CD14-positive monocyte (primary cell): ENCODE measurements around the gene MRGPRE. TPM values are rescaled to one million over a fixed set of nuclear protein-coding genes. Genes with fewer than 3 reads are reported as not detected.
A peak's percentile ranks its signal among the peaks of the same experiment; 100 is the strongest.
"Not testable (repeated sequence)": the region's sequence is repeated elsewhere in the genome, so short reads cannot be mapped to it uniquely, and the experiment has no call there.

Source experiments
- DNase-seq, 3 donors: peaks; one replicate each; pipeline ENCODE4 v3.0.0-alpha.2; 2011 to 2022
- H2AFZ ChIP-seq: 2 replicates; pipeline ENCODE4 v1.6.0; 2012; ENCODE audit warnings: mild to moderate bottlenecking, low read depth, low read length, inconsistent platforms; ENCODE audit not compliant: insufficient read depth, poor library complexity, severe bottlenecking
- H3K27ac ChIP-seq, 2 donors: 1 replicate in 1 of 2; 2 replicates in 1 of 2; pipeline ENCODE4 v1.5.1; 2012 to 2013; ENCODE audit warnings: low read length in 2 of 2, control low read depth in 1 of 2, inconsistent platforms in 1 of 2, low read depth in 1 of 2, mild to moderate bottlenecking in 1 of 2
- H3K27me3 ChIP-seq, 2 donors: one replicate each; pipeline versions ENCODE4 v1.6.0 to v1.6.1; 2011 to 2013; ENCODE audit warnings: low read length in 2 of 2; ENCODE audit not compliant: control insufficient read depth in 2 of 2, insufficient read depth in 2 of 2
- H3K36me3 ChIP-seq, 2 donors: replicated peaks in 1 of 2; 1 replicate in 1 of 2; 2 replicates in 1 of 2; pipeline versions ENCODE4 v1.5.1 to v1.6.1; 2012 to 2013; ENCODE audit warnings: low read length in 2 of 2, control low read depth in 1 of 2, inconsistent platforms in 1 of 2, mild to moderate bottlenecking in 1 of 2; ENCODE audit not compliant: insufficient read depth in 2 of 2, control insufficient read depth in 1 of 2
- H3K4me1 ChIP-seq, 2 donors: 1 replicate in 1 of 2; 2 replicates in 1 of 2; pipeline versions ENCODE4 v1.5.1 to v1.6.1; 2012 to 2013; ENCODE audit warnings: low read length in 2 of 2, control low read depth in 1 of 2, inconsistent platforms in 1 of 2, mild to moderate bottlenecking in 1 of 2, moderate library complexity in 1 of 2; ENCODE audit not compliant: insufficient read depth in 2 of 2, control insufficient read depth in 1 of 2
- H3K4me2 ChIP-seq: replicated peaks from 2 replicates; pipeline ENCODE3; 2012; ENCODE audit warnings: low read length, moderate library complexity, mild to moderate bottlenecking; ENCODE audit not compliant: poor library complexity, severe bottlenecking; ENCODE audit errors: extremely low read depth
- H3K4me3 ChIP-seq, 3 experiments: fragments of 200-600 bp in 1 of 3; sonication (generic) in 1 of 3; replicated peaks in 1 of 3; 1 replicate in 2 of 3; 2 replicates in 1 of 3; pipeline ENCODE4 v1.5.1; 2011 to 2013; ENCODE audit warnings: low read length in 3 of 3, mild to moderate bottlenecking in 3 of 3, control low read depth in 2 of 3, low read depth in 2 of 3, inconsistent platforms in 1 of 3, moderate library complexity in 1 of 3
- H3K79me2 ChIP-seq: 2 replicates; pipeline ENCODE4 v1.6.0; 2012; ENCODE audit warnings: mild to moderate bottlenecking, control low read depth, inconsistent platforms, low read length, moderate library complexity; ENCODE audit not compliant: insufficient read depth
- H3K9ac ChIP-seq: 2 replicates; pipeline ENCODE4 v1.6.0; 2017; ENCODE audit warnings: low read length, mild to moderate bottlenecking; ENCODE audit not compliant: insufficient read depth, poor library complexity, severe bottlenecking
- H3K9me3 ChIP-seq, 2 donors: replicated peaks in 1 of 2; 1 replicate in 1 of 2; 2 replicates in 1 of 2; pipeline versions ENCODE4 v1.5.1 to v1.6.1; 2012 to 2013; ENCODE audit warnings: low read length in 2 of 2, control low read depth in 1 of 2; ENCODE audit not compliant: control insufficient read depth in 1 of 2, insufficient read depth in 1 of 2
- H4K20me1 ChIP-seq: 2 replicates; pipeline ENCODE4 v1.6.0; 2012; ENCODE audit warnings: mild to moderate bottlenecking, low read length, control low read depth, moderate library complexity; ENCODE audit not compliant: insufficient read depth
- H3K27ac Mint-ChIP-seq, 7 donors: one replicate each; pipeline ENCODE4 v1.8.0; 2020; ENCODE audit warnings: mild to moderate bottlenecking in 7 of 7, mixed read lengths in 7 of 7, moderate library complexity in 6 of 7, inconsistent platforms in 2 of 7
- H3K27me3 Mint-ChIP-seq, 3 donors: one replicate each; pipeline ENCODE4 v1.8.0; 2021 to 2022; ENCODE audit warnings: low read depth in 3 of 3, mild to moderate bottlenecking in 3 of 3, mixed read lengths in 3 of 3, moderate library complexity in 3 of 3, inconsistent platforms in 1 of 3
- H3K36me3 Mint-ChIP-seq, 2 donors: one replicate each; pipeline ENCODE4 v1.8.0; 2020; ENCODE audit warnings: mixed read lengths in 2 of 2, inconsistent platforms in 1 of 2, mild to moderate bottlenecking in 1 of 2
- H3K4me1 Mint-ChIP-seq: one replicate; pipeline ENCODE4 v1.8.0; 2020; ENCODE audit warnings: mild to moderate bottlenecking, mixed read lengths
- H3K4me3 Mint-ChIP-seq, 2 donors: one replicate each; pipeline ENCODE4 v1.8.0; 2020; ENCODE audit warnings: mild to moderate bottlenecking in 2 of 2, mixed read lengths in 2 of 2, moderate library complexity in 1 of 2
- H3K9me3 Mint-ChIP-seq, 7 donors: one replicate each; pipeline ENCODE4 v1.8.0; 2020 to 2022; ENCODE audit warnings: mixed read lengths in 7 of 7, mild to moderate bottlenecking in 6 of 7, moderate library complexity in 6 of 7, inconsistent platforms in 2 of 7
- CTCF ChIP-seq: fragments of 200-600 bp; IDR thresholded peaks from one replicate; pipeline ENCODE4 v1.8.0; 2022; ENCODE audit warnings: antibody characterized with exemption, mild to moderate bottlenecking
- WGBS: methylation state at CpG from one replicate; pipeline ENCODE4 v1.1.5; 2013; ENCODE audit warnings: missing lambda C conversion rate; ENCODE audit not compliant: insufficient coverage; 5-methylcytosine and 5-hydroxymethylcytosine counted together
- intact Hi-C, 2 donors: fragments of 100-400 bp; cut with micrococcal nuclease; formaldehyde crosslinking; loops; one replicate each; pipeline versions ENCODE4 v1.15.0 to v1.15.1; 2023
- polyA minus RNA-seq: library from RNA; depleted of rRNA, polyadenylated mRNA; stranded (reverse); fragments of >200 nt; gene quantifications from 2 replicates; pipeline ENCODE4 v1.2.3, GENCODE V29; 2012
- polyA plus RNA-seq, 3 donors: library from polyadenylated mRNA; depleted of rRNA in 1 of 3; unstranded in 2 of 3; stranded (reverse) in 1 of 3; fragments of 300-500 nt in 2 of 3; fragments of >200 nt in 1 of 3; fragmentation: Illumina TruSeq in 2 of 3; gene quantifications; 1 replicate in 2 of 3; 2 replicates in 1 of 3; pipeline ENCODE4 v1.2.3, GENCODE V29; 2012 to 2021
- total RNA-seq, 12 experiments: library from RNA in 1 of 12; stranded (reverse) in 1 of 12; fragments of 120-200 nt in 1 of 12; gene quantifications; one replicate each; pipeline ENCODE4 v1.2.4 and lab custom pipeline; 2013 to 2026; ENCODE audit warnings: mixed read lengths in 6 of 12, inconsistent platforms in 1 of 12

Gene MRGPRE
- not detected for total RNA-seq (2013)
- polyA plus RNA-seq: not detected
- not detected in 2 replicates for polyA minus RNA-seq
- total RNA-seq (lab: John Stamatoyannopoulos, UW): 0 to 0.21 (median 0) reads per million in 11 experiments

GRCh38 chr11:3231851-3232744, at the start of gene MRGPRE:
Gene MRGPRE (minus strand): TSS chr11:3232417. CDS start chr11:3228799, 3,618 bp downstream.
- H3K9ac ChIP-seq: no peak within 1 kb of the TSS
- H3K4me2 ChIP-seq: no peak within 1 kb of the TSS
- peaks cover 2% of the 10 kb centered on the region for H3K4me1 Mint-ChIP-seq
- no peak within 1 kb of the TSS for H2AFZ ChIP-seq
- H3K27me3 ChIP-seq: no peaks in the 10 kb centered on the region
- no peak within 1 kb of the TSS for H3K4me3 Mint-ChIP-seq
- TF ChIP-seq CTCF: no peak
- peaks cover 2 to 25% (median 6%) of the 10 kb centered on the region in 3 donors for H3K27me3 Mint-ChIP-seq
- H3K4me3 ChIP-seq: no peak within 1 kb of the TSS
- H3K27ac Mint-ChIP-seq: peak within 1 kb of the TSS in 1 of 7 donors; percentile 9
- no peaks in the 10 kb centered on the region for H3K79me2 ChIP-seq
- no peaks in the 10 kb centered on the region for H3K9me3 ChIP-seq
- no peaks in the 10 kb centered on the region for H3K36me3 ChIP-seq
- peaks cover 0 to 1% (median 0%) of the 10 kb centered on the region in 7 donors for H3K9me3 Mint-ChIP-seq
- H3K4me1 ChIP-seq: peaks cover 11 to 12% of the 10 kb centered on the region in 2 donors
- DNase-seq: no peak
- H3K27ac ChIP-seq: no peak within 1 kb of the TSS
- no peaks in the 10 kb centered on the region for H3K36me3 Mint-ChIP-seq
- intact Hi-C loops: no loop called here
- WGBS: 84% methylated on average over 39 of the region's 39 CpGs
- no peaks in the 10 kb centered on the region for H4K20me1 ChIP-seq

GRCh38 chr11:3281146-3281545, 48.9 kb upstream of the MRGPRE start:
- no CpG with 5 or more reads among the region's 10 CpGs for WGBS
- H3K27ac Mint-ChIP-seq, H3K4me3 ChIP-seq, H3K4me1 Mint-ChIP-seq, H3K27ac ChIP-seq, H3K9me3 ChIP-seq, H3K4me3 Mint-ChIP-seq, H3K36me3 ChIP-seq, DNase-seq, H3K9ac ChIP-seq, H2AFZ ChIP-seq, H4K20me1 ChIP-seq, H3K4me2 ChIP-seq, H3K36me3 Mint-ChIP-seq, H3K27me3 Mint-ChIP-seq, H3K27me3 ChIP-seq, intact Hi-C loops, H3K4me1 ChIP-seq, H3K79me2 ChIP-seq, H3K9me3 Mint-ChIP-seq: not testable (repeated sequence)

- H3K79me2 ChIP-seq, H3K4me1 ChIP-seq, H3K4me3 Mint-ChIP-seq, H3K36me3 ChIP-seq, intact Hi-C loops, H3K27me3 Mint-ChIP-seq, H3K27ac Mint-ChIP-seq, H2AFZ ChIP-seq, H4K20me1 ChIP-seq, H3K4me1 Mint-ChIP-seq, H3K9me3 ChIP-seq, H3K27me3 ChIP-seq, H3K9me3 Mint-ChIP-seq, H3K27ac ChIP-seq, DNase-seq, H3K4me2 ChIP-seq, H3K4me3 ChIP-seq, H3K36me3 Mint-ChIP-seq, H3K9ac ChIP-seq: not testable (repeated sequence)
- no CpG with 5 or more reads among the region's 10 CpGs for WGBS
Measured at GRCh38 chr11:3280662-3281061, 48.4 kb upstream of the MRGPRE start.

GRCh38 chr11:3278922-3279321, 46.7 kb upstream of the MRGPRE start:
- H3K79me2 ChIP-seq, H3K36me3 ChIP-seq, H3K27me3 Mint-ChIP-seq, H4K20me1 ChIP-seq, H2AFZ ChIP-seq, intact Hi-C loops, H3K4me1 ChIP-seq, H3K9me3 Mint-ChIP-seq, H3K27ac Mint-ChIP-seq, H3K9ac ChIP-seq, H3K4me3 Mint-ChIP-seq, H3K4me3 ChIP-seq, H3K36me3 Mint-ChIP-seq, DNase-seq, H3K27me3 ChIP-seq, H3K4me2 ChIP-seq, H3K9me3 ChIP-seq, H3K4me1 Mint-ChIP-seq, H3K27ac ChIP-seq: not testable (repeated sequence)
- no CpG with 5 or more reads among the region's 4 CpGs for WGBS
